Neutrophil (primary cell): ENCODE data around the gene SH2B3.
A peak's percentile ranks its signal among the peaks of the same experiment; 100 is the strongest.
"Not testable (repeated sequence)": the region's sequence is repeated elsewhere in the genome, so short reads cannot be mapped to it uniquely, and the experiment has no call there.

Experiments used
- H3K27ac ChIP-seq: fragments of 200-600 bp; sonication (generic); 2 replicates; pipeline ENCODE4 v1.5.1; 2016; ENCODE audit warnings: mild to moderate bottlenecking, moderate library complexity
- H3K27me3 ChIP-seq: fragments of 200-600 bp; sonication (generic); 2 replicates; pipeline ENCODE4 v1.6.0; 2016; ENCODE audit warnings: mild to moderate bottlenecking
- H3K36me3 ChIP-seq: fragments of 200-600 bp; sonication (generic); 2 replicates; pipeline ENCODE4 v1.5.1; 2017
- H3K4me1 ChIP-seq, 2 experiments: fragments of 200-600 bp in 1 of 2; sonication (generic) in 1 of 2; 1 replicate in 1 of 2; 2 replicates in 1 of 2; pipeline versions ENCODE4 v1.5.1 to v1.6.1; 2013 to 2016; ENCODE audit warnings: low read depth in 1 of 2, low read length in 1 of 2, mild to moderate bottlenecking in 1 of 2, moderate library complexity in 1 of 2; ENCODE audit not compliant: control insufficient read depth in 1 of 2, insufficient read depth in 1 of 2
- H3K4me3 ChIP-seq, 2 experiments: fragments of 200-600 bp in 1 of 2; sonication (generic) in 1 of 2; 1 replicate in 1 of 2; 2 replicates in 1 of 2; pipeline ENCODE4 v1.5.1; 2013 to 2016; ENCODE audit warnings: low read depth in 1 of 2, low read length in 1 of 2, mild to moderate bottlenecking in 1 of 2, moderate library complexity in 1 of 2
- H3K9me3 ChIP-seq: fragments of 200-600 bp; sonication (generic); 2 replicates; pipeline ENCODE4 v1.5.1; 2016
- CTCF ChIP-seq: fragments of 200-600 bp; sonication (generic); IDR thresholded peaks from 2 replicates; pipeline ENCODE4 v1.5.1; 2016; ENCODE audit warnings: antibody characterized with exemption

The SH2B3 gene

GRCh38 chr12:111367661-111368221 is 38.0 kb upstream of the SH2B3 start:
- Histone ChIP-seq H3K4me3 (no peak overlapping the region), H3K27ac (no peak overlapping the region), H3K27me3 (peaks cover 37% of the 10 kb centered on the region), H3K4me1 (peaks cover 9 to 20% of the 10 kb centered on the region in 2 experiments), H3K9me3 (no peaks in the 10 kb centered on the region), H3K36me3 (no peaks in the 10 kb centered on the region)
- no peak for TF ChIP-seq CTCF

GRCh38 chr12:111368291-111368787 is 37.4 kb upstream of the SH2B3 start:
- Histone ChIP-seq H3K27ac (no peak overlapping the region), H3K9me3 (no peaks in the 10 kb centered on the region), H3K36me3 (no peaks in the 10 kb centered on the region), H3K27me3 (peaks cover 37% of the 10 kb centered on the region), H3K4me1 (peaks cover 9 to 20% of the 10 kb centered on the region in 2 experiments), H3K4me3 (peak overlapping the region; percentile 57 to 58)
- no peak for TF ChIP-seq CTCF

GRCh38 chr12:111368788-111369495 is 36.8 kb upstream of the SH2B3 start, which contains the start of gene PHETA1:
Gene PHETA1 (minus strand): TSS chr12:111369095. CDS start chr12:111363427, 5,668 bp downstream.
- Histone ChIP-seq H3K4me1 (peaks cover 9 to 20% of the 10 kb centered on the region in 2 experiments), H3K27ac (no peak within 1 kb of the TSS), H3K27me3 (peaks cover 37% of the 10 kb centered on the region), H3K9me3 (no peaks in the 10 kb centered on the region), H3K36me3 (no peaks in the 10 kb centered on the region), H3K4me3 (peak within 1 kb of the TSS; percentile 57 to 58)
- TF ChIP-seq CTCF, result no peak

- Histone ChIP-seq H3K4me3 (peak overlapping the region in 1 of 2 experiments; percentile 57), H3K9me3 (no peaks in the 10 kb centered on the region), H3K4me1 (peaks cover 9 to 20% of the 10 kb centered on the region in 2 experiments), H3K27ac (no peak overlapping the region), H3K36me3 (no peaks in the 10 kb centered on the region), H3K27me3 (peaks cover 37% of the 10 kb centered on the region)
- TF ChIP-seq CTCF, result no peak
Measured at GRCh38 chr12:111369496-111370220, 36.1 kb upstream of the SH2B3 start.

- H3K27ac ChIP-seq, H3K36me3 ChIP-seq, H3K4me3 ChIP-seq, H3K9me3 ChIP-seq: not testable (repeated sequence)
- peaks cover 4 to 15% of the 10 kb centered on the region in 2 experiments for H3K4me1 ChIP-seq
- H3K27me3 ChIP-seq, result peaks cover 23% of the 10 kb centered on the region
Measured at GRCh38 chr12:111373231-111373630, 32.5 kb upstream of the SH2B3 start.
